Motor neuron (in vitro differentiated cells): ENCODE data around the gene NOL4L. TPM values are rescaled to one million over a fixed set of nuclear protein-coding genes. Genes with fewer than 3 reads are reported as not detected.

Experiments
- ATAC-seq, 8 experiments: fragments of 200-7000 bp; cut with Tn5 transposase; replicated peaks in 6 of 8; 2 replicates each; pipeline ENCODE4 v1.8.0; 2021; ENCODE audit warnings: mild to moderate bottlenecking in 8 of 8, moderate library complexity in 8 of 8
- H3K27ac ChIP-seq, 2 donors: fragments of 250-450 bp; sonication (Bioruptor Pico); 2 replicates each; pipeline ENCODE4 v1.9.0; 2021; ENCODE audit warnings: antibody characterized with exemption in 2 of 2, mild to moderate bottlenecking in 2 of 2, moderate library complexity in 1 of 2
- H3K4me1 ChIP-seq, 2 donors: fragments of 250-450 bp; sonication (Bioruptor Pico); replicated peaks in 1 of 2; 2 replicates each; pipeline ENCODE4 v1.6.1; 2021; ENCODE audit warnings: antibody characterized with exemption in 2 of 2, mild to moderate bottlenecking in 2 of 2, moderate library complexity in 1 of 2
- H3K4me3 ChIP-seq, 5 donors: fragments of 250-450 bp; sonication (Bioruptor Pico); 2 replicates each; pipeline ENCODE4 v1.9.0; 2021; ENCODE audit warnings: antibody characterized with exemption in 5 of 5, mild to moderate bottlenecking in 5 of 5, moderate library complexity in 4 of 5
- WGBS, 10 experiments: fragments of 450-650 bp; shearing (Covaris generic); methylation state at CpG; one replicate each; pipeline ENCODE4 v1.0.0; 2022; 5-methylcytosine and 5-hydroxymethylcytosine counted together
- in situ Hi-C, 9 experiments: fragments of 400-800 bp; cut with MboI; loops; one replicate each; pipeline ENCODE4 v1.15.0; 2021; ENCODE audit warnings: low sequenced_read_pairs in 9 of 9, low pct_unique_long_range_greater_than_20kb in 2 of 9; ENCODE audit not compliant: unreplicated experiment in 9 of 9
- total RNA-seq, 8 experiments: library from RNA; unstranded; fragments of 300-600 nt; gene quantifications; 2 replicates each; pipeline versions ENCODE4 v1.2.3 to v1.2.4, GENCODE V29; 2022

The NOL4L gene
- total RNA-seq, 8 experiments from 2014 or later = 9.1 to 34.6 (median 20.4) TPM

DNA sequence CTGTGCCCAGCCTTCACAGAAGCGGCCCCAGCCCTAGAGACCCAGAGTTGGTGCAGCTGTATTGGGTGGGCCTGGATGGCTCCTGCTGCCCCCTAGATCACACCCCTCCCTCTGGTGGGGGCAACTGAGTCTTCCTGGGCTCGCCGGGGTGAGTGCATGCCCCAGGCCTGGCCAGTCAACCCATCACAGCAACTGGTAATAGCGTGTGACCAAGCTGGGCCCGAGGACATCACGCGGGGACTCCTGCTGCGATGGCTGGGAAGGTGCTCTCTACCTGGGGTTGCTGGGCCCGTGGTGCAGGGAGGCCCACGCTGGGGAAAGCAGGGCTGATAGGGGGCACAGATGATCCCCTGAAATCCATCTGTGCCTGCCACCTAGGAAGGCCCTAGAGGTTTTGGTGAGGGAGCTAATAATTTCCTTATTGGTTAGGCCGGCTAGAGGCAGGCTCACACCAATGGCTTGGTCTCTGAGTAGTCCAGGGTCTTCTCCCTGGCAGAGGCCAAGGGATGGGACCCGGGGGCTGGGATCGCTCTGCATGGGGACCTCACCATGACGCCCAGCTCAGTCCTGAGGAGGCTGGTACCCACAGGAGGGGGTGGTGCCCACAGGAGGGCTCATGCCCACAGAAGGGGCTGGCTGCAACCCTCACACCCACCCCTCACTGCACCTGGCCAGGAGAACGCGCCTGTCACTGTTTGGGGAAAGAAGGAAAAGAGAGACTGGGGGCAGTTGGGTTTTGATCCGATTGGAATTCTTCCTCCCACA lies 123.1 kb downstream of the NOL4L start:
- no peak for ATAC-seq
- H3K4me3 ChIP-seq = no peak overlapping the region
- WGBS, 10 experiments = 88 to 100% (median 96%) methylated on average over 3 to 8 of the region's 17 CpGs; no CpG with 5 or more reads in 6 of the 10 experiments
- in situ Hi-C loops = no loop called here
- H3K4me1 ChIP-seq = peaks cover 51 to 52% of the 10 kb centered on the region in 2 donors
- H3K27ac ChIP-seq = no peak overlapping the region

GRCh38 chr20:32460683-32461320 lies 124.3 kb downstream of the NOL4L start:
- Histone ChIP-seq H3K4me3 (no peak overlapping the region), H3K27ac (no peak overlapping the region), H3K4me1 (peaks cover 50 to 52% of the 10 kb centered on the region in 2 donors)
- ATAC-seq = no peak
- in situ Hi-C loops = no loop called here
- WGBS, 10 experiments = 80 to 100% (median 97%) methylated on average over 1 to 3 of the region's 24 CpGs; no CpG with 5 or more reads in 6 of the 10 experiments

DNA sequence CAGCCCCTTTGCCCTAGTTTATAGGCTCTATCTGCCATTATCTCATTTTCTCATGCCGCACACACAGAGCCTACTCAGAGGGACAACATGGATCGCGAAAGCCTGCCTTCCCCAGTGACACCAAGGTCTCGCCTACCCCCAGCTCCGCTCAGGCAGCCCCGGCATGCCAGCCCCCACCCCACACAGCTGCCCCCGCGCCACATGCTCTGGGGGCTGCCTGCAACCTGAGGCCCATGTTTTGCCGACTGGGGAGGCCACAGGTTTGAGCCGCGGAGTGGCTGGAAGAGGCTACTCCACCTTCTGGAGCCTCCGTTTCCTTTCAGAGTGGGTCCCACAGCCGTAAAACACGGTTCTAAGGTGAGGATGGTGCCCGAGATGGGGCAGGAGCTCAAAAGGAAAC lies 124.9 kb downstream of the NOL4L start:
- in situ Hi-C loops = no loop called here
- Histone ChIP-seq H3K4me3 (no peak overlapping the region), H3K4me1 (peaks cover 52% of the 10 kb centered on the region in 2 donors), H3K27ac (no peak overlapping the region)
- 100% methylated on average over 2 of the region's 15 CpGs; no CpG with 5 or more reads in 9 of the 10 experiments for WGBS, 10 experiments
- ATAC-seq = no peak

- whole genome bisulfite sequencing, 10 experiments = 60 to 89% (median 81%) methylated on average over 1 to 4 of the region's 12 CpGs; no CpG with 5 or more reads in 6 of the 10 experiments
- ATAC-seq = no peak
- in situ Hi-C loops = no loop called here
Observed at GRCh38 chr20:32458837-32459220, 126.3 kb downstream of the NOL4L start.

GRCh38 chr20:32458061-32458836 lies 126.9 kb downstream of the NOL4L start:
- Histone ChIP-seq H3K27ac (peak overlapping the region; percentile 81 to 91), H3K4me3 (peak overlapping the region in 2 of 5 donors; percentile 46 to 50), H3K4me1 (peaks cover 32 to 34% of the 10 kb centered on the region in 2 donors)
- in situ Hi-C loops = no loop called here
- 83 to 100% (median 100%) methylated on average over 1 to 7 of the region's 10 CpGs; no CpG with 5 or more reads in 5 of the 10 experiments for WGBS, 10 experiments
- no peak for ATAC-seq

More at GRCh38 chr20:32458837-32459220, 126.3 kb downstream of the NOL4L start:
- Histone ChIP-seq H3K4me3 (no peak overlapping the region), H3K27ac (no peak overlapping the region), H3K4me1 (peaks cover 38 to 39% of the 10 kb centered on the region in 2 donors)

DNA sequence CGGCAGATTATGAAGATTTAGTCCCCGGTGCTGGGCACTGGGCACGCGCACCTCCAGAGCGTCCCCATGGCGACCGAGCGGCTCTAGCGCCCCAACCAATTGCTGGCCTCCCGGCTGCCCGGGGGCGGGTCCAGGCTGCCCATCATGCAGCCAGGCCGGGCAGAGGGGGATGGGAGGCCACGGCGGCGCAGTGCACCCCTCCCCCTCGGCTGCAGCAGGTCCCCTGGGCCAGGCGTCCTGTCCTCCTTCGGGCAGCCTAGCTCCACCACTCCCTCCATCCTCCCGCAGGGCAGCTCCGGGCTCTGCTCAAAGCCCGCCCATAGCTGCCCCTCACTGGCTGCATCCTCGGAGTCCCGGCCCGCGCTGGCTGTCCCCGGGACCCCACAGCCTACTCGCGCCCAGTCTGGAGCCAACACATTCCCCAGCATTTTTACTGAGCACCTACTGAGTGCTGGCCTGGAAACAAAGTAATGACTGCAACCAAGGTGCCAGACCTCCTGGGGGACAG lies 127.6 kb downstream of the NOL4L start:
- in situ Hi-C loops = no loop called here
- H3K27ac ChIP-seq = peak overlapping the region; percentile 82 to 91
- H3K4me1 ChIP-seq = peaks cover 27 to 28% of the 10 kb centered on the region in 2 donors

DNA sequence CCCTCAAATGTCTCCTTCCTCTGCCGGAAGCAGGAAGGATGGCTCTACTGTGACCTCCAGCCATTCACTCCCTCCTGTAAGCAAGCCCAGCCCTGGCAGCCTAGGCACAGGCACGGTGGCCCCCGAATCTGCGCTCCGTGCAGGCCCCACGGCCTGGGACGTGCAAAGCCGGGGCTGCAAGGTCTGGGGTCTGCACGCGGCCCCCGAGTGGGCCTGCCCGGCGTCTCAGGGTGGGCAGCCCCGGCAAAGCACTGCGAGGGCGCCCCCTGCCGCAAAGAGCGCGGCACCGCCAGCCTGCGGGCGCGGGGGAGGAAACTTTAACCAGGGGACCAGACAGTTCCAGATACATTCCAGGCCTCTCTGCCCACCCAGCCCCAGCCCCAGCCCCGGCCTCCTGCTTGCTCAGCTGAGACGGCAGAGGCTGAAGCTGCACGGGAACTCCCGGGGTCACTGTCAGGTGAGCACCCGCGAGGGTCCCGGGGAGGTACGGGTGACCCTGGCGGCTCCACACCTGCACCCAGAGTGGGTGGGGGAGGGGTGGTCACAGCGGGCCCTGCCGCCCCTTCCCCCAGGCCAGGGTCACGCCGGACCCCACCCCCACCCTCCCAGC lies 128.2 kb downstream of the NOL4L start:
- peak; percentile 71 to 86 (median 85) for ATAC-seq
- 0 to 4% (median 4%) methylated on average over 5 to 6 of the region's 36 CpGs; no CpG with 5 or more reads in 7 of the 10 experiments for WGBS, 10 experiments
- peak overlapping the region; percentile 82 to 87 for H3K27ac ChIP-seq
- peak overlapping the region; percentile 28 to 50 (median 37) for H3K4me3 ChIP-seq
- in situ Hi-C loops = no loop called here
- H3K4me1 ChIP-seq = peaks cover 27 to 28% of the 10 kb centered on the region in 2 donors

More for the DNA sequence above, 127.6 kb downstream of the NOL4L start:
- ATAC-seq = peak; percentile 89 to 95 (median 93)
- H3K4me3 ChIP-seq = peak overlapping the region; percentile 28 to 50 (median 37)
- WGBS, 10 experiments = 0 to 44% (median 20%) methylated on average over 2 to 7 of the region's 29 CpGs; no CpG with 5 or more reads in 7 of the 10 experiments

GRCh38 chr20:32455901-32456701 lies 129.0 kb downstream of the NOL4L start:
- Histone ChIP-seq H3K4me1 (peaks cover 27 to 28% of the 10 kb centered on the region in 2 donors), H3K27ac (peak overlapping the region; percentile 82 to 87), H3K4me3 (peak overlapping the region in 2 of 5 donors; percentile 37 to 46)
- in situ Hi-C loops = no loop called here
- no peak for ATAC-seq
- 60 to 100% (median 94%) methylated on average over 1 to 12 of the region's 35 CpGs; no CpG with 5 or more reads in 5 of the 10 experiments for WGBS, 10 experiments

- peaks cover 27 to 28% of the 10 kb centered on the region in 2 donors for H3K4me1 ChIP-seq
- no peak for ATAC-seq
- in situ Hi-C loops = no loop called here
- 67 to 100% (median 100%) methylated on average over 1 to 7 of the region's 12 CpGs; no CpG with 5 or more reads in 5 of the 10 experiments for WGBS, 10 experiments
- H3K4me3 ChIP-seq = no peak overlapping the region
- peak overlapping the region; percentile 82 to 87 for H3K27ac ChIP-seq
Observed at GRCh38 chr20:32455171-32455900, 129.8 kb downstream of the NOL4L start.

GRCh38 chr20:32454164-32455145 lies 130.7 kb downstream of the NOL4L start:
- in situ Hi-C loops = no loop called here
- 50 to 100% (median 86%) methylated on average over 1 to 11 of the region's 31 CpGs; no CpG with 5 or more reads in 2 of the 10 experiments for WGBS, 10 experiments
- H3K4me1 ChIP-seq = peaks cover 27 to 28% of the 10 kb centered on the region in 2 donors

More at GRCh38 chr20:32454164-32455145, 130.7 kb downstream of the NOL4L start:
- Histone ChIP-seq H3K4me3 (no peak overlapping the region), H3K27ac (no peak overlapping the region)
- no peak for ATAC-seq
